SU-DHL-6 (cell line): Measurements from ENCODE around the gene DAW1.

Experiments used
- H2AFZ ChIP-seq: fragments of 200-600 bp; sonication (generic); 2 replicates; pipeline ENCODE4 v1.6.1; 2014; ENCODE audit warnings: low read depth, mild to moderate bottlenecking, moderate library complexity, mixed read lengths, antibody characterized with exemption, low read length; ENCODE audit not compliant: severe bottlenecking
- H3F3A ChIP-seq: fragments of 200-600 bp; shearing (Covaris generic); 2 replicates; pipeline ENCODE4 v1.6.0; 2016; ENCODE audit warnings: antibody characterized with exemption, mild to moderate bottlenecking; ENCODE audit not compliant: insufficient read depth
- H3K27ac ChIP-seq: fragments of 200-600 bp; sonication (generic); 2 replicates; pipeline ENCODE4 v1.5.1; 2016; ENCODE audit warnings: low read depth, mild to moderate bottlenecking, low read length, moderate library complexity, mixed read lengths
- H3K27me3 ChIP-seq: fragments of 200-600 bp; sonication (generic), shearing (Covaris generic); 2 replicates; pipeline ENCODE4 v1.6.0; 2014; ENCODE audit warnings: mild to moderate bottlenecking, low read length
- H3K36me3 ChIP-seq: fragments of 200-600 bp; sonication (generic); 2 replicates; pipeline ENCODE4 v1.6.1; 2014; ENCODE audit warnings: mild to moderate bottlenecking, low read length, mixed read lengths
- H3K4me2 ChIP-seq: fragments of 300-600, 200-600 bp; shearing (Covaris generic), sonication (generic); 2 replicates; pipeline ENCODE4 v1.6.0; 2014; ENCODE audit warnings: low read length, low read depth, mild to moderate bottlenecking; ENCODE audit not compliant: poor library complexity, severe bottlenecking
- H3K4me3 ChIP-seq: fragments of 200-600 bp; sonication (generic); 2 replicates; pipeline ENCODE4 v1.5.1; 2014; ENCODE audit warnings: antibody characterized with exemption, low read length, mild to moderate bottlenecking, mixed read lengths; ENCODE audit not compliant: insufficient read depth, poor library complexity, severe bottlenecking
- H3K79me2 ChIP-seq: fragments of 200-600 bp; sonication (generic); 2 replicates; pipeline ENCODE4 v1.6.1; 2014; ENCODE audit warnings: mild to moderate bottlenecking, low read length, moderate library complexity; ENCODE audit not compliant: insufficient read depth
- H3K9ac ChIP-seq: fragments of 200-600 bp; sonication (generic); 2 replicates; pipeline ENCODE4 v1.7.0; 2014; ENCODE audit warnings: mild to moderate bottlenecking, low read length
- H3K9me2 ChIP-seq: fragments of 200-600 bp; sonication (generic); replicated peaks from 2 replicates; pipeline ENCODE4 v1.6.1; 2014; ENCODE audit warnings: low read length; ENCODE audit not compliant: insufficient read depth
- H3K9me3 ChIP-seq: fragments of 200-600 bp; sonication (generic); 2 replicates; pipeline ENCODE4 v1.6.1; 2014; ENCODE audit warnings: low read length, mixed read lengths; ENCODE audit not compliant: insufficient read depth
- H4K20me1 ChIP-seq: fragments of 200-600 bp; sonication (generic); 2 replicates; pipeline ENCODE4 v1.6.1; 2014; ENCODE audit warnings: low read depth, mild to moderate bottlenecking, antibody characterized with exemption, low read length, moderate library complexity, mixed read lengths
- EZH2phosphoT487 ChIP-seq: fragments of 200-600 bp; sonication (generic), shearing (Covaris generic); conservative IDR thresholded peaks from 2 replicates; pipeline ENCODE4 v1.6.1; 2018; ENCODE audit warnings: mild to moderate bottlenecking, antibody characterized with exemption, low read length, moderate library complexity, mixed read lengths
- TF ChIP-seq, protein P1 (sequence below): fragments of 200-600 bp; sonication (generic); IDR thresholded peaks from one replicate; pipeline ENCODE4 v1.5.1; 2017; ENCODE audit warnings: antibody characterized with exemption, mild to moderate bottlenecking, low read length, moderate library complexity; ENCODE audit not compliant: insufficient read depth, poor library complexity, severe bottlenecking

DAW1 gene

DNA sequence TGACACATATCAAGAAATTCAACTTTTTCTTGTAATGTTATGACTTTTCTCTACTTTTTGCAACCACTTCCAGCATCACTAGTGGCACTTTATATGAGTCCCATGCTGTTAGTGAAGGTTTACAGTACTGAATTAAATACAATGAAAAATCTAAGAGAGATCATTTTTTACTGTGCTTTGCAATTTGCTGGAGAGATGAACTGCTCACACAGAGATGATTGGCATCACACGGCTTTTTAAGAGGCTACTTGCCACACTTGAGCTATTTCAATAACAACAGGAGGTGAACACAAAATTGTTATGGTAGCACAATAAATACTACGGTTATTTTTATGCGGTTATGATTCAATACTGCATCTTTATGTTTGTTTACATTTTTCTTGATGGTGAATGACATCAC lies 88.9 kb downstream of the DAW1 start:
- no peak for TF ChIP-seq EZH2phosphoT487
- TF ChIP-seq, protein P1, sequence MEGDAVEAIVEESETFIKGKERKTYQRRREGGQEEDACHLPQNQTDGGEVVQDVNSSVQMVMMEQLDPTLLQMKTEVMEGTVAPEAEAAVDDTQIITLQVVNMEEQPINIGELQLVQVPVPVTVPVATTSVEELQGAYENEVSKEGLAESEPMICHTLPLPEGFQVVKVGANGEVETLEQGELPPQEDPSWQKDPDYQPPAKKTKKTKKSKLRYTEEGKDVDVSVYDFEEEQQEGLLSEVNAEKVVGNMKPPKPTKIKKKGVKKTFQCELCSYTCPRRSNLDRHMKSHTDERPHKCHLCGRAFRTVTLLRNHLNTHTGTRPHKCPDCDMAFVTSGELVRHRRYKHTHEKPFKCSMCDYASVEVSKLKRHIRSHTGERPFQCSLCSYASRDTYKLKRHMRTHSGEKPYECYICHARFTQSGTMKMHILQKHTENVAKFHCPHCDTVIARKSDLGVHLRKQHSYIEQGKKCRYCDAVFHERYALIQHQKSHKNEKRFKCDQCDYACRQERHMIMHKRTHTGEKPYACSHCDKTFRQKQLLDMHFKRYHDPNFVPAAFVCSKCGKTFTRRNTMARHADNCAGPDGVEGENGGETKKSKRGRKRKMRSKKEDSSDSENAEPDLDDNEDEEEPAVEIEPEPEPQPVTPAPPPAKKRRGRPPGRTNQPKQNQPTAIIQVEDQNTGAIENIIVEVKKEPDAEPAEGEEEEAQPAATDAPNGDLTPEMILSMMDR, result no peak
- Histone ChIP-seq H3K36me3 (no peaks in the 10 kb centered on the region), H3K4me2 (no peak overlapping the region)

DNA sequence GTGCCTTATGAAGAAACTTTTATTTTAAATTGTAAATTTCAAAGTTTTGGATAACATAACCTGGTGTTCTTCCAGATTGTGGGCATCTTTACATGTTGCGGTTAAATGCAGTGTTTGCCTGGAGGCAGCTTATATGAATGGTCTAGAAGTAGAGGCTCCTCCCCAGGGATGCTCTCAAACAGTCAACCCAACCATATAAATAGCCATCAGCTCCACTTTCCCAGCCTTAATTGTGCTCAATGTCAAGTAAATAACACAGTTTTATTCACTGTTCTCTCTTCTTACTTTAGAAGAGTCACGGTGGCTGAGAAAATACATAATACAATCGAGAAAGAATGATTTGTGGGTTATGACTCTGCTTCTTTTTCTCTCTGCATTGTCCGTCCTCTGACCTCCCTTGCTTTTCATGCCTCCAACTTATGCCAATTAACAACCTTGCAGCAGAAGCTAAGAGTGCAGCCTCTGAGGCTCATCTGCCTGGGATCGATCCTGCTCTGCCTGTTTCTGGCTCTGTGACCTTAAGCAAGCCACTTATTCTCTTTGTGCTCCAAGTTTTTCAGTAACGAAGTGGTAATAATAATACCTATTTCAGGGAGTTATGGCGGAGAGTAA lies 100.3 kb downstream of the DAW1 start:
- H3K27me3 ChIP-seq, result no peaks in the 10 kb centered on the region
- H3K36me3 ChIP-seq, result no peaks in the 10 kb centered on the region
- H2AFZ ChIP-seq, result no peak overlapping the region
- no peak overlapping the region for H3K9ac ChIP-seq
- no peaks in the 10 kb centered on the region for H3K9me3 ChIP-seq
- H3K4me2 ChIP-seq, result no peak overlapping the region
- no peaks in the 10 kb centered on the region for H3K9me2 ChIP-seq
- no peak overlapping the region for H3K4me3 ChIP-seq
- no peak for TF ChIP-seq EZH2phosphoT487
- TF ChIP-seq, protein P1, result no peak
- no peak overlapping the region for H3K27ac ChIP-seq
- no peaks in the 10 kb centered on the region for H3K79me2 ChIP-seq
- no peaks in the 10 kb centered on the region for H3F3A ChIP-seq
- H4K20me1 ChIP-seq, result no peaks in the 10 kb centered on the region

More for the DNA sequence above, 88.9 kb downstream of the DAW1 start:
- no peak overlapping the region for H3K27ac ChIP-seq
- no peaks in the 10 kb centered on the region for H3K9me2 ChIP-seq
- H3K9me3 ChIP-seq, result no peaks in the 10 kb centered on the region
- no peak overlapping the region for H3K9ac ChIP-seq
- H3F3A ChIP-seq, result no peaks in the 10 kb centered on the region
- H3K27me3 ChIP-seq, result no peaks in the 10 kb centered on the region
- H2AFZ ChIP-seq, result no peak overlapping the region
- H3K4me3 ChIP-seq, result no peak overlapping the region
- H3K79me2 ChIP-seq, result no peaks in the 10 kb centered on the region
- H4K20me1 ChIP-seq, result no peaks in the 10 kb centered on the region

DNA sequence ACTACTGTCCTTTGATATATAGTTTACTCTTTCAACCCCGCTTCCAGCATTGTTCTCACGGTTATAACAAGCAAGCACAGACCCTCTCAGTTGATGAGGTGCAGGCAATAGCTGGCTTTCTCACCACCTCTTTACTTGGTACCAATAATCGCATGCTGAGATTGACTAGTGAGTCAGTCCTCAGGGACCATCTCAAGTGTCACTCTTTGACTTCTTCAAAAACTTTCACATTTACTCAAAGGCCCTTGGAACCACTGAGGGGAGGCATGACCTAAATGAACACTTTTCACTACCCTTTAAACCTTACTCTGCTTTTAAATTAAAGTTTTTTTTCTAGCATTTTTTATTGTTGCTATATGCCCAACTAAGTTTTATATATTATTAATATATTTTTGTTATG lies 101.8 kb downstream of the DAW1 start:
- H3F3A ChIP-seq, result no peaks in the 10 kb centered on the region
- no peaks in the 10 kb centered on the region for H3K9me3 ChIP-seq
- H2AFZ ChIP-seq, result no peak overlapping the region
- no peaks in the 10 kb centered on the region for H3K27me3 ChIP-seq
- no peak for TF ChIP-seq EZH2phosphoT487
- TF ChIP-seq, protein P1, result no peak
- H3K9ac ChIP-seq, result no peak overlapping the region
- H4K20me1 ChIP-seq, result no peaks in the 10 kb centered on the region
- H3K27ac ChIP-seq, result no peak overlapping the region
- no peaks in the 10 kb centered on the region for H3K9me2 ChIP-seq
- no peak overlapping the region for H3K4me3 ChIP-seq
- no peaks in the 10 kb centered on the region for H3K36me3 ChIP-seq
- H3K79me2 ChIP-seq, result no peaks in the 10 kb centered on the region
- no peak overlapping the region for H3K4me2 ChIP-seq
